Vagina (tissue), 2 donors: Measurements from ENCODE around the gene PSMC2. TPM values are rescaled to one million over a fixed set of nuclear protein-coding genes. Genes with fewer than 3 reads are reported as not detected.

Source experiments
- DNase-seq, 2 donors: peaks; one replicate each; pipeline ENCODE4 v3.0.0-alpha.2; 2017; ENCODE audit errors: extremely low spot score in 2 of 2
- H3K27ac ChIP-seq: fragments of 200-600 bp; sonication (generic); one replicate; pipeline ENCODE4 v1.5.1; 2019
- H3K27me3 ChIP-seq: fragments of 200-600 bp; sonication (generic); one replicate; pipeline ENCODE4 v1.5.1; 2019
- H3K36me3 ChIP-seq, 2 donors: fragments of 200-600 bp; sonication (generic); one replicate each; pipeline ENCODE4 v1.5.1; 2017 to 2019
- H3K4me1 ChIP-seq: fragments of 200-600 bp; sonication (generic); one replicate; pipeline ENCODE4 v1.5.1; 2019
- H3K4me3 ChIP-seq, 2 donors: fragments of 200-600 bp; sonication (generic); 1 replicate in 1 of 2; 2 replicates in 1 of 2; pipeline ENCODE4 v1.5.1; 2016 to 2019
- H3K9me3 ChIP-seq: fragments of 200-600 bp; sonication (generic); one replicate; pipeline ENCODE4 v1.5.1; 2019
- POLR2A ChIP-seq, 2 donors: fragments of 450-650 bp; IDR thresholded peaks; one replicate each; pipeline ENCODE4 v1.6.1; 2017; ENCODE audit warnings: antibody characterized with exemption in 2 of 2, mild to moderate bottlenecking in 2 of 2, moderate library complexity in 2 of 2
- POLR2AphosphoS5 ChIP-seq, 2 donors: sonication (generic); formaldehyde crosslinking; IDR thresholded peaks; one replicate each; pipeline ENCODE4 v1.9.0; 2017; ENCODE audit warnings: antibody characterized with exemption in 2 of 2, mild to moderate bottlenecking in 2 of 2, low read depth in 1 of 2; ENCODE audit not compliant: insufficient read depth in 1 of 2
- intact Hi-C: fragments of 100-400 bp; cut with DNase I; formaldehyde crosslinking; loops from one replicate; pipeline ENCODE4 v1.15.1; 2023
- total RNA-seq: library from RNA; depleted of rRNA; stranded (reverse); fragments of >200 nt; gene quantifications from one replicate; pipeline ENCODE4 v1.2.3, GENCODE V29; 2016
- TF ChIP-seq, protein P1 (sequence below), 3 experiments: fragments of 450-650 bp in 2 of 3; fragments of 200-600 bp in 1 of 3; sonication (generic) in 1 of 3; IDR thresholded peaks; one replicate each; pipeline ENCODE4 v1.5.1; 2017 to 2019; ENCODE audit warnings: antibody characterized with exemption in 3 of 3, mild to moderate bottlenecking in 2 of 3, moderate library complexity in 2 of 3

PSMC2 gene
- total RNA-seq, 1 donor from 2014 or later = 63.3 TPM

DNA sequence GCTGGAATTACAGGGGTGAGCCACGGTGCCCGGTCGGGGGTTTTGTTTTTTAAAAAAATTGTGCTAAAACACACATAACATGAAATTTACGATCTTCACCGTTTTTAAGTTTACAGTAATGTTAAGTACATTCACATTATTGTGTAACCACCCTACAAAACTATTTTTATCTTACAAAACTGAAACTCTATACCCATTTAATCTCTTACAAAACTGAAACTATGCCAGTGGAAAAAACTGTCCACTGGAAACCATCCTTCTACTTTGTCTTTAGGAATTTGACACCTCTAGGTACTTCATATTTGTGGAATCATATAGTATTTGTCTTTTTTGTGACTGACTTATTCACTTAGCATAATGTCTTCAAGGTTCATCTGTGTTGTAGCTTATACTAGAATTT is 1.0 kb upstream of the PSMC2 start:
- Histone ChIP-seq H3K4me3 (no peak overlapping the region), H3K36me3 (no peaks in the 10 kb centered on the region), H3K4me1 (peaks cover 59% of the 10 kb centered on the region), H3K27ac (no peak overlapping the region), H3K27me3 (no peaks in the 10 kb centered on the region), H3K9me3 (no peaks in the 10 kb centered on the region)
- no peak for DNase-seq
- intact Hi-C loops = no loop called here
- no peak for TF ChIP-seq POLR2AphosphoS5 (IDR thresholded peaks at IDR 0.05; ENCODE audit: insufficient read depth in 1 of 2, low read depth in 1 of 2)
- TF ChIP-seq POLR2A (IDR thresholded peaks at IDR 0.05) = no peak
- TF ChIP-seq, protein P1, sequence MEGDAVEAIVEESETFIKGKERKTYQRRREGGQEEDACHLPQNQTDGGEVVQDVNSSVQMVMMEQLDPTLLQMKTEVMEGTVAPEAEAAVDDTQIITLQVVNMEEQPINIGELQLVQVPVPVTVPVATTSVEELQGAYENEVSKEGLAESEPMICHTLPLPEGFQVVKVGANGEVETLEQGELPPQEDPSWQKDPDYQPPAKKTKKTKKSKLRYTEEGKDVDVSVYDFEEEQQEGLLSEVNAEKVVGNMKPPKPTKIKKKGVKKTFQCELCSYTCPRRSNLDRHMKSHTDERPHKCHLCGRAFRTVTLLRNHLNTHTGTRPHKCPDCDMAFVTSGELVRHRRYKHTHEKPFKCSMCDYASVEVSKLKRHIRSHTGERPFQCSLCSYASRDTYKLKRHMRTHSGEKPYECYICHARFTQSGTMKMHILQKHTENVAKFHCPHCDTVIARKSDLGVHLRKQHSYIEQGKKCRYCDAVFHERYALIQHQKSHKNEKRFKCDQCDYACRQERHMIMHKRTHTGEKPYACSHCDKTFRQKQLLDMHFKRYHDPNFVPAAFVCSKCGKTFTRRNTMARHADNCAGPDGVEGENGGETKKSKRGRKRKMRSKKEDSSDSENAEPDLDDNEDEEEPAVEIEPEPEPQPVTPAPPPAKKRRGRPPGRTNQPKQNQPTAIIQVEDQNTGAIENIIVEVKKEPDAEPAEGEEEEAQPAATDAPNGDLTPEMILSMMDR (IDR thresholded peaks at IDR 0.05) = no peak

DNA sequence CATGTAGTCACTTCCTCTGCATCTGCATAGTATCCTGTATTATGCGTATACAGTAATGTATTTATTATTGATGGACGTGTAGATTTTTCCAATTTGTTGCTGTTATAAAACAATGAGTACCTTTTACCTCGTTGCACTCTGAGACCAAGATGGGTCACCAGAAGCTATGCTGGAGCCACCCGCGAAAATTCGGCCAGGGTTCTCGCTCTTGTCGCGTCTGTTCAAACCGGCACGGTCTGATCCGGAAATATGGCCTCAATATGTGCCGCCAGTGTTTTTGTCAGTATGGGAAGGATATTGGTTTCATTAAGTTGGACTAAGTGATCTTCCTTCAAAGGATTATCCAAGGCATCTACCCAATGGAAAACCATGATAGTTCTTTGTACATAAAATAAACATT is 1.0 kb downstream of the PSMC2 start:
- H3K9me3 ChIP-seq = no peaks in the 10 kb centered on the region
- peak overlapping the region; percentile 66 to 86 for H3K4me3 ChIP-seq
- intact Hi-C loops = no loop called here
- H3K27me3 ChIP-seq = no peaks in the 10 kb centered on the region
- H3K27ac ChIP-seq = peak overlapping the region; percentile 81
- peaks cover 40% of the 10 kb centered on the region for H3K4me1 ChIP-seq
- no peak for DNase-seq
- peaks cover 0 to 4% of the 10 kb centered on the region in 2 donors for H3K36me3 ChIP-seq
- no peak for TF ChIP-seq POLR2A (IDR thresholded peaks at IDR 0.05)
- no peak for TF ChIP-seq POLR2AphosphoS5 (IDR thresholded peaks at IDR 0.05; ENCODE audit: insufficient read depth in 1 of 2, low read depth in 1 of 2)
- TF ChIP-seq, protein P1 (IDR thresholded peaks at IDR 0.05) = no peak

DNA sequence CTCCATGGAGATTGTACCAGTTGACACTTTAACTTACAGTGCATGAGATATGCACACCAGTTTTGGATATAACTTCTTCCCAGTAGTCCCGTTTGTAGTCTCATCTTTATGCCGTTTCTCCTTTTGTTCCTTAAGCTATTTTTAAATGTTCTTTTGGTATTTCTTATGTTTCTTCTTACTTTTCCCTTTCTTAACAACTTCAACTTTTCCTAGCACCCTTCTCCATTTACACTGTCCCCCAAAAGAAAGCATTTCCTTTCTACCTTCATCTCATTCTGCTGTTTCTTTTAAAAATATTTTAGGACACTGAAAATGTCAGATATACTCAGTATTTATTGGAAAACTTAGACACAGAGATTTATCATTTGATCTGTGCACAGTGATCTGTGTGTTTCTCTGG is 1.5 kb downstream of the PSMC2 start:
- intact Hi-C loops = no loop called here
- H3K4me1 ChIP-seq = peaks cover 36% of the 10 kb centered on the region
- H3K27ac ChIP-seq = no peak overlapping the region

DNA sequence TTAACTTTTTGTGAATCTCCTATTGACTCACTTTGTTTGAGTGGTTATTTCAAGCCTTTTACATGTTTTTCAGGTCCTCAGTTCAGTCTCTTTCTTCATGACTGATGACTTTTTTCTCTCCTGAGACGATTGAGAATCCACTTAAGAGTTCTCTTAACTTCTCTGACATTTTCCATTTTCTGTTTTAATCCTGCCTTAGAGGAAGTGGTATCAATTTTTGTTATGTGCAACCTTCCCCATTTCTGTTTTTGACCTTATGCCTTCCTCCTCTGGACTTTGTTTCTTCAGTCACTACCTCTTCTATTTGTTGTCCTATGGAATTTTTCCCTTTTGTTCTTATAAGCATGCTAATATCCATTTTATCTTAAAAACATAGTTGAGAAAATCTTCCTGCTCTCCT is 2.4 kb downstream of the PSMC2 start:
- intact Hi-C loops = no loop called here
- H3K4me3 ChIP-seq = no peak overlapping the region
- peaks cover 0 to 8% of the 10 kb centered on the region in 2 donors for H3K36me3 ChIP-seq
- TF ChIP-seq POLR2AphosphoS5 (IDR thresholded peaks at IDR 0.05; ENCODE audit: insufficient read depth in 1 of 2, low read depth in 1 of 2) = no peak
- TF ChIP-seq, protein P1 (IDR thresholded peaks at IDR 0.05) = no peak
- DNase-seq = no peak
- H3K4me1 ChIP-seq = peaks cover 36% of the 10 kb centered on the region
- H3K27me3 ChIP-seq = no peaks in the 10 kb centered on the region
- H3K27ac ChIP-seq = no peak overlapping the region
- H3K9me3 ChIP-seq = no peaks in the 10 kb centered on the region

More for the DNA sequence above, 1.5 kb downstream of the PSMC2 start:
- H3K27me3 ChIP-seq = no peaks in the 10 kb centered on the region
- peaks cover 0 to 4% of the 10 kb centered on the region in 2 donors for H3K36me3 ChIP-seq
- no peaks in the 10 kb centered on the region for H3K9me3 ChIP-seq
- no peak for DNase-seq
- H3K4me3 ChIP-seq = peak overlapping the region in 1 of 2 donors; percentile 86
- TF ChIP-seq POLR2AphosphoS5 (IDR thresholded peaks at IDR 0.05; ENCODE audit: insufficient read depth in 1 of 2, low read depth in 1 of 2) = no peak

DNA sequence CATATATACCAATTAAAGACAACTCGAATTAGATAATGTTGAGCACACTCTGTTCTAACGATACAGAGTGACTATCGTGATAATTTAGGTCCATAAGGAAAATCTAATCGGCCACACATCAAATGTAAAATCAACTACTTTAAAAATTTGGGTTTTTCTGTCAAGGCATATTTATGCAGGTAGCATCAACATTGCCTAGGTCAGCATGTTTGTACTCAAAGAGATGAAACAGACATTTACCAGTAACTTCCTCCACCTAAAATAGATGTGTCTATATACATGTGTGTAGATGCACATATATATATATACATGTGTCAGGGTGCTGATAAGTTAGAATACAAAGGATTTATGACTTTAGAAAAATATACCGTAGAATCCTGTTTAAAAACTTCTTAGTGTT is 22.0 kb downstream of the PSMC2 start:
- no peak overlapping the region for H3K27ac ChIP-seq
- TF ChIP-seq, protein P1 (IDR thresholded peaks at IDR 0.05) = no peak
- no peak for TF ChIP-seq POLR2AphosphoS5 (IDR thresholded peaks at IDR 0.05; ENCODE audit: insufficient read depth in 1 of 2, low read depth in 1 of 2)
- no peak for TF ChIP-seq POLR2A (IDR thresholded peaks at IDR 0.05)
- no peak overlapping the region for H3K4me3 ChIP-seq
- no peak for DNase-seq
- no peaks in the 10 kb centered on the region for H3K4me1 ChIP-seq
- no peaks in the 10 kb centered on the region for H3K27me3 ChIP-seq
- H3K36me3 ChIP-seq = peaks cover 0 to 41% of the 10 kb centered on the region in 2 donors
- intact Hi-C loops = no loop called here
- H3K9me3 ChIP-seq = no peaks in the 10 kb centered on the region
